H1 (cell line): ENCODE measurements around the gene DVL2. TPM values are rescaled to one million over a fixed set of nuclear protein-coding genes. Genes with fewer than 3 reads are reported as not detected.

ENCODE experiments used
- CTCF ChIA-PET: fragments of 300-600 bp; sonication (Branson Sonifier 250); formaldehyde crosslinking; loops from one replicate; lab custom pipeline; 2021; ENCODE audit not compliant: partially characterized antibody; lab: Charles Lee
- POLR2A ChIA-PET: fragments of 300-600 bp; sonication (Branson Sonifier 250); formaldehyde crosslinking; loops from one replicate; lab custom pipeline; 2021; ENCODE audit warnings: inconsistent platforms; ENCODE audit not compliant: partially characterized antibody; lab: Charles Lee
- DNase-seq, 2 experiments: peaks; one replicate each; pipeline versions ENCODE4 v3.0.0 to v3.0.0-alpha.2; 2010 to 2022; ENCODE audit warnings: low spot score in 2 of 2, low read depth in 1 of 2, mixed read lengths in 1 of 2
- FAIRE-seq: peaks from 2 replicates; lab custom pipeline; 2011; peaks lifted over from hg19 to GRCh38; lab: Jason Lieb, UNC
- H2AFZ ChIP-seq: 2 replicates; pipeline ENCODE4 v1.8.1; 2012; ENCODE audit warnings: low read length, inconsistent platforms
- H2AK5ac ChIP-seq: 2 replicates; pipeline ENCODE4 v1.6.1; 2013; ENCODE audit warnings: low read depth, low read length
- H2BK120ac ChIP-seq: replicated peaks from 2 replicates; pipeline ENCODE3; 2013; ENCODE audit warnings: low read depth, low read length, inconsistent platforms
- H2BK12ac ChIP-seq: 2 replicates; pipeline ENCODE4 v1.6.1; 2013; ENCODE audit warnings: low read depth, low read length
- H2BK15ac ChIP-seq: 2 replicates; pipeline ENCODE4 v1.6.1; 2013; ENCODE audit warnings: low read length
- H2BK20ac ChIP-seq: 2 replicates; pipeline ENCODE4 v1.6.1; 2013; ENCODE audit warnings: low read length
- H2BK5ac ChIP-seq: 2 replicates; pipeline ENCODE4 v1.6.1; 2013; ENCODE audit warnings: low read depth, low read length
- H3K14ac ChIP-seq: 2 replicates; pipeline ENCODE4 v1.6.1; 2013; ENCODE audit warnings: inconsistent platforms; ENCODE audit not compliant: insufficient read length
- H3K18ac ChIP-seq: 2 replicates; pipeline ENCODE4 v1.6.1; 2013; ENCODE audit warnings: low read length; ENCODE audit errors: extremely low read depth
- H3K23ac ChIP-seq: 2 replicates; pipeline ENCODE4 v1.6.1; 2013; ENCODE audit warnings: inconsistent platforms; ENCODE audit not compliant: insufficient read length
- H3K23me2 ChIP-seq: 2 replicates; pipeline ENCODE4 v1.6.1; 2013; ENCODE audit warnings: low read depth, low read length
- H3K27ac ChIP-seq: 2 replicates; pipeline ENCODE4 v1.6.1; 2011; ENCODE audit warnings: low read depth, low read length, inconsistent platforms
- H3K27me3 ChIP-seq, 4 experiments: replicated peaks in 1 of 4; 1 replicate in 1 of 4; 2 replicates in 3 of 4; pipeline versions ENCODE4 v1.6.1 to v1.8.1; 2011 to 2013; ENCODE audit warnings: low read length in 3 of 4, mild to moderate bottlenecking in 3 of 4, inconsistent platforms in 2 of 4, mixed read lengths in 2 of 4, moderate library complexity in 1 of 4; ENCODE audit not compliant: control insufficient read depth in 3 of 4, insufficient read depth in 3 of 4; ENCODE audit errors: extremely low read depth in 1 of 4
- H3K36me3 ChIP-seq, 4 experiments: 2 replicates each; pipeline versions ENCODE4 v1.6.1 to v1.8.1; 2011 to 2013; ENCODE audit warnings: mild to moderate bottlenecking in 4 of 4, low read length in 3 of 4, moderate library complexity in 2 of 4, control low read depth in 1 of 4, inconsistent platforms in 1 of 4; ENCODE audit not compliant: insufficient read depth in 4 of 4, control insufficient read depth in 2 of 4
- H3K4ac ChIP-seq: replicated peaks from 2 replicates; pipeline ENCODE3; 2013; ENCODE audit warnings: low read length, low read depth, mixed read lengths, inconsistent platforms; ENCODE audit not compliant: insufficient read length
- H3K4me1 ChIP-seq, 4 experiments: replicated peaks in 1 of 4; 1 replicate in 1 of 4; 2 replicates in 3 of 4; pipeline versions ENCODE4 v1.6.1 to v1.8.1; 2011 to 2013; ENCODE audit warnings: low read length in 3 of 4, inconsistent platforms in 2 of 4, mixed read lengths in 1 of 4; ENCODE audit not compliant: insufficient read depth in 4 of 4, control insufficient read depth in 3 of 4
- H3K4me2 ChIP-seq, 2 experiments: 2 replicates each; pipeline versions ENCODE4 v1.6.1 to v1.8.1; 2011 to 2013; ENCODE audit warnings: low read depth in 2 of 2, low read length in 2 of 2, control low read depth in 1 of 2, inconsistent platforms in 1 of 2, mild to moderate bottlenecking in 1 of 2; ENCODE audit not compliant: insufficient read depth in 1 of 2
- H3K4me3 ChIP-seq, 4 experiments: fragments of 200-600, 300-600 bp in 1 of 4; sonication (generic), shearing (Covaris generic), sonication (Bioruptor Twin) in 1 of 4; 2 replicates each; pipeline versions ENCODE4 v1.5.1 to v1.8.1; 2011 to 2016; ENCODE audit warnings: low read length in 4 of 4, low read depth in 3 of 4, control low read depth in 2 of 4, inconsistent platforms in 2 of 4, mild to moderate bottlenecking in 2 of 4, mixed read lengths in 1 of 4, moderate library complexity in 1 of 4; ENCODE audit not compliant: insufficient read depth in 2 of 4; ENCODE audit errors: extremely low read depth in 1 of 4
- H3K56ac ChIP-seq: replicated peaks from 2 replicates; pipeline ENCODE3; 2013; ENCODE audit warnings: low read depth, mild to moderate bottlenecking, mixed read lengths, low read length, inconsistent platforms; ENCODE audit not compliant: insufficient read length
- H3K79me1 ChIP-seq: 2 replicates; pipeline ENCODE4 v1.6.1; 2013; ENCODE audit warnings: low read depth, low read length, control low read depth
- H3K79me2 ChIP-seq, 2 experiments: 2 replicates each; pipeline versions ENCODE4 v1.6.1 to v1.8.1; 2012 to 2013; ENCODE audit warnings: low read length in 2 of 2, mild to moderate bottlenecking in 2 of 2, inconsistent platforms in 1 of 2; ENCODE audit not compliant: insufficient read depth in 2 of 2, control insufficient read depth in 1 of 2
- H3K9ac ChIP-seq, 4 experiments: replicated peaks in 1 of 4; 1 replicate in 1 of 4; 2 replicates in 3 of 4; pipeline versions ENCODE4 v1.6.1 to v1.8.1; 2011 to 2013; ENCODE audit warnings: low read depth in 3 of 4, low read length in 3 of 4, control low read depth in 2 of 4, mild to moderate bottlenecking in 2 of 4, moderate library complexity in 2 of 4, inconsistent platforms in 1 of 4; ENCODE audit errors: extremely low read depth in 1 of 4
- H3K9me3 ChIP-seq, 2 experiments: 2 replicates each; pipeline versions ENCODE4 v1.6.1 to v1.8.1; 2012 to 2013; ENCODE audit warnings: mild to moderate bottlenecking in 2 of 2, moderate library complexity in 2 of 2, control low read depth in 1 of 2, inconsistent platforms in 1 of 2, low read depth in 1 of 2, low read length in 1 of 2, mixed read lengths in 1 of 2; ENCODE audit not compliant: insufficient read depth in 2 of 2
- H4K20me1 ChIP-seq, 2 experiments: replicated peaks in 1 of 2; 2 replicates each; pipeline versions ENCODE3 to v1.8.1; 2011 to 2013; ENCODE audit warnings: inconsistent platforms in 2 of 2, low read length in 2 of 2, mild to moderate bottlenecking in 1 of 2; ENCODE audit not compliant: insufficient read depth in 2 of 2, control insufficient read depth in 1 of 2
- H4K5ac ChIP-seq: 2 replicates; pipeline ENCODE4 v1.6.1; 2013; ENCODE audit warnings: low read length, low read depth, mixed read lengths, inconsistent platforms; ENCODE audit not compliant: insufficient read length
- H4K8ac ChIP-seq: 2 replicates; pipeline ENCODE4 v1.8.0; 2013; ENCODE audit warnings: mild to moderate bottlenecking, moderate library complexity, low read length, inconsistent platforms; ENCODE audit not compliant: insufficient read depth; ENCODE audit errors: extremely low read depth
- H4K91ac ChIP-seq: replicated peaks from 2 replicates; pipeline ENCODE3; 2013; ENCODE audit warnings: low read length, mixed read lengths, inconsistent platforms; ENCODE audit not compliant: insufficient read length
- EP300 ChIP-seq, 2 experiments: IDR thresholded peaks; 1 replicate in 1 of 2; 2 replicates in 1 of 2; pipeline ENCODE4 v1.6.1; 2011 to 2012; ENCODE audit warnings: low read depth in 2 of 2, low read length in 2 of 2, mild to moderate bottlenecking in 2 of 2, borderline replicate concordance in 1 of 2, inconsistent platforms in 1 of 2, moderate library complexity in 1 of 2
- MAFK ChIP-seq: IDR thresholded peaks from 2 replicates; pipeline ENCODE4 v1.6.1; 2012; ENCODE audit warnings: low read depth, mild to moderate bottlenecking, improper control_type of control experiment, low read length
- POLR2A ChIP-seq, 2 experiments: IDR thresholded peaks; 1 replicate in 1 of 2; 2 replicates in 1 of 2; pipeline ENCODE4 v1.6.1; 2011; ENCODE audit warnings: low read depth in 2 of 2, low read length in 2 of 2, mild to moderate bottlenecking in 2 of 2; ENCODE audit errors: control extremely low read depth in 1 of 2
- TAF1 ChIP-seq: IDR thresholded peaks from 2 replicates; pipeline ENCODE4 v1.6.1; 2011; ENCODE audit warnings: mild to moderate bottlenecking, low read depth, low read length
- WGBS, 2 experiments: shearing (Covaris generic) in 1 of 2; methylation state at CpG; one replicate each; pipeline versions ENCODE4 v1.1.6 to v1.1.7; 2013 to 2015; ENCODE audit warnings: low lambda C conversion rate in 2 of 2, mixed read lengths in 2 of 2, inconsistent platforms in 1 of 2, low coverage in 1 of 2, missing lambda C conversion rate in 1 of 2; ENCODE audit not compliant: insufficient replicate concordance in 2 of 2, insufficient coverage in 1 of 2, insufficient read length in 1 of 2; ENCODE audit errors: extremely low coverage in 1 of 2, missing lambda C conversion rate in 1 of 2; 5-methylcytosine and 5-hydroxymethylcytosine counted together
- polyA plus RNA-seq, 7 experiments: library from polyadenylated mRNA; depleted of rRNA in 3 of 7; stranded (reverse) in 5 of 7; unstranded in 2 of 7; fragments of >200 nt in 5 of 7; fragments of 200-250 nt in 2 of 7; gene quantifications; 1 replicate in 5 of 7; 2 replicates in 1 of 7; 4 replicates in 1 of 7; pipeline versions ENCODE4 v1.2.1 to v1.2.3, GENCODE V29; 2011 to 2013; ENCODE audit warnings: missing spikeins in 2 of 7, mixed read lengths in 2 of 7
- total RNA-seq: library from RNA; stranded (reverse); fragmentation: NEBNext Ultra II Directional; extraction: Animal tissue kit (Norgen Biotek cat#: 25700); gene quantifications from 2 replicates; pipeline ENCODE4 v1.2.1, GENCODE V29; 2021

DVL2 gene
- total and polyA plus RNA-seq, 2 of the 8 experiments (the other 6 are each of a cell fraction or from before 2014, with no cell fraction given), result 19.0 to 59.6 TPM

- FAIRE-seq, result no peak
- Histone ChIP-seq H4K91ac (no peak overlapping the region), H3K9ac (no peak overlapping the region), H4K20me1 (peaks cover 0 to 2% of the 10 kb centered on the region in 2 experiments), H2BK5ac (no peak overlapping the region), H2BK20ac (no peak overlapping the region), H2BK12ac (no peak overlapping the region), H3K4me1 (no peaks in the 10 kb centered on the region; a peak in 1 of 7 replicates), H3K4me2 (no peak overlapping the region), H3K9me3 (no peaks in the 10 kb centered on the region), H3K4ac (no peak overlapping the region), H3K56ac (no peak overlapping the region), H3K79me1 (no peaks in the 10 kb centered on the region), H3K27ac (no peak overlapping the region), H4K8ac (peak overlapping the region; percentile 3; the same call in 1 of the 2 replicates), H3K27me3 (no peaks in the 10 kb centered on the region), H3K23me2 (no peaks in the 10 kb centered on the region), H2BK15ac (no peak overlapping the region), H3K79me2 (no peaks in the 10 kb centered on the region), H2BK120ac (no peak overlapping the region), H3K14ac (no peak overlapping the region), H4K5ac (no peak overlapping the region), H2AK5ac (no peak overlapping the region), H2AFZ (no peak overlapping the region), H3K36me3 (no peaks in the 10 kb centered on the region), H3K23ac (no peak overlapping the region), H3K18ac (no peak overlapping the region), H3K4me3 (no peak overlapping the region)
- 91% methylated on average over 7 of the region's 7 CpGs; no CpG with 5 or more reads in 1 of the 2 experiments for WGBS, 2 experiments
- POLR2A ChIA-PET, result interaction anchor here (0.6 to 1.7 kb wide), 6 partner anchors 13 to 78 kb away, joined by 3 to 5 read pairs (median 4); partner anchors contain the start of genes ACADVL and DLG4
- CTCF ChIA-PET, result interaction anchor here (0.6 to 5.4 kb wide), 9 partner anchors 12 to 269 kb away, joined by 3 to 32 read pairs (median 4); partner anchors contain the start of gene SLC16A11
- no peak for DNase-seq
- no peak for TF ChIP-seq EP300 (IDR thresholded peaks at IDR 0.05; ENCODE audit: borderline replicate concordance in 1 of 2, low read depth in 2 of 2, low read length in 2 of 2)
- TF ChIP-seq TAF1, result no peak
- TF ChIP-seq MAFK, result no peak
- no peak for TF ChIP-seq POLR2A (IDR thresholded peaks at IDR 0.05; ENCODE audit: control extremely low read depth in 1 of 2, low read depth in 2 of 2, low read length in 2 of 2)
Observed at GRCh38 chr17:7183433-7184090, 50.8 kb downstream of the DVL2 start.
